PFSK-1 (cell line): ENCODE measurements around the gene PDK3.

Source experiments
- FOXP2 ChIP-seq: optimal IDR thresholded peaks from 2 replicates; pipeline ENCODE3; 2011; ENCODE audit warnings: borderline replicate concordance, control low read depth, inconsistent platforms; ENCODE audit not compliant: insufficient read depth; ENCODE audit errors: extremely low read length, extremely low read depth
- POLR2AphosphoS5 ChIP-seq: IDR thresholded peaks from 2 replicates; pipeline ENCODE4 v1.6.1; 2012; ENCODE audit warnings: low read depth, mild to moderate bottlenecking, control low read depth, low read length, moderate library complexity
- REST ChIP-seq, 2 experiments: IDR thresholded peaks; 2 replicates each; pipeline versions ENCODE4 v1.6.1 to v1.8.0; 2011 to 2012; ENCODE audit warnings: low read depth in 2 of 2, low read length in 2 of 2, control low read depth in 1 of 2, inconsistent platforms in 1 of 2, mild to moderate bottlenecking in 1 of 2, moderate library complexity in 1 of 2; ENCODE audit not compliant: insufficient read depth in 1 of 2
- SIN3A ChIP-seq: IDR thresholded peaks from 2 replicates; pipeline ENCODE4 v1.6.1; 2012; ENCODE audit warnings: mild to moderate bottlenecking, low read length, moderate library complexity, borderline replicate concordance; ENCODE audit not compliant: insufficient read depth
- TAF1 ChIP-seq: IDR thresholded peaks from 2 replicates; pipeline ENCODE4 v1.6.1; 2012; ENCODE audit warnings: low read length, control low read depth, borderline replicate concordance; ENCODE audit not compliant: insufficient read depth

Gene PDK3

GRCh38 chrX:24426340-24426913, 38.7 kb upstream of the PDK3 start:
- TF ChIP-seq FOXP2 (no peak), POLR2AphosphoS5 (no peak), REST (IDR thresholded peaks at IDR 0.05; ENCODE audit: insufficient read depth in 1 of 2, low read depth in 2 of 2, low read length in 2 of 2) (no peak), TAF1 (no peak), SIN3A (no peak)

GRCh38 chrX:24426921-24427746, 38.0 kb upstream of the PDK3 start:
- TF ChIP-seq TAF1 (no peak), REST (IDR thresholded peaks at IDR 0.05; ENCODE audit: insufficient read depth in 1 of 2, low read depth in 2 of 2, low read length in 2 of 2) (no peak), FOXP2 (no peak), SIN3A (no peak), POLR2AphosphoS5 (no peak)

- TF ChIP-seq POLR2AphosphoS5 (no peak), TAF1 (no peak), SIN3A (no peak), REST (IDR thresholded peaks at IDR 0.05; ENCODE audit: insufficient read depth in 1 of 2, low read depth in 2 of 2, low read length in 2 of 2) (no peak), FOXP2 (no peak)
These were observed 37.4 kb upstream of the PDK3 start for GRCh38 chrX:24427747-24428019.

DNA sequence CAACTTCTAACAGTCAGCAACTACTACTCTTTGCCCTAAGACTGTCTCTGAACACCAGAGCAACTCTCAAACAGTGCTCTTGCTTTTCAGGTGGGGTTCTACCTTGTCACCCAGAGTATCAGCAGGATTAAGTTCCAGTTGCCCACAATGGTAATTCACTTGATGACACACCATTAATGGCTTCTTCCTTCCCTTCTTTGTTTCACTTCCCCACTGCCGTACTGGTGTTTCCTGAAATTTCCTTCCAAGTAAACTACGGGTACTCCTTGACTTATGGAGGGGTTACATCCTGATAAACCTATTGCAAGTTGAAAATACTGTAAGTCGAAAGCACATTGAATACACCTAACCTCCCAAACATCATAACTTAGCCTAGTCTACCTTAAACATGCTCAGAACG, 36.6 kb upstream of the PDK3 start:
- TF ChIP-seq FOXP2, result no peak
- TF ChIP-seq TAF1, result no peak
- no peak for TF ChIP-seq POLR2AphosphoS5
- TF ChIP-seq REST (IDR thresholded peaks at IDR 0.05; ENCODE audit: insufficient read depth in 1 of 2, low read depth in 2 of 2, low read length in 2 of 2), result no peak
